ENCODE measurements around the gene UBE2A. TPM values are rescaled to one million over a fixed set of nuclear protein-coding genes. Genes with fewer than 3 reads are reported as not detected.

The UBE2A gene
- total RNA-seq, 2 experiments from 2014 or later = 76.2 to 79.6 TPM

DNA sequence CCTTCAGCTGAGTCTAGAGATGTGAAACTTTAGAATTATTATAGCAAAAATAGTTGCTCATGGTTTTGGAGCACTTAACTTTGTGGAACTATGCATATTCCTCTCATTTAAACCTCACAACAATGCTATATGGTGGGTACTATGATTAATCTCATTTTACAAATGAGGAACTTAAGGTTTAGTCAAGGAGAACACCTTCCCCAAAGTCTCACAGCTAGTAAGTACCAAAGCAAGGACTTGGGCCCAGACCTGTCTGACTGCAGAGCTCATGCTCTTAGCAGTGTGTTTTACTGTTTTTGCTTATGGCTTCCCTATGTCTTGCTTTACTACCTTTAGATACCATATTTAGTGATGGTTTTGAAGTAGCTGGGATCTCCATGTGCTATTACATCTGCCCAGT lies 5.1 kb downstream of the UBE2A start:
- POLR2A ChIA-PET = interaction anchor here (0.8 to 1.7 kb wide), 4 partner anchors 10 to 196 kb away, joined by 3 to 5 read pairs (median 4); partner anchors contain the start of gene NKRF

DNA sequence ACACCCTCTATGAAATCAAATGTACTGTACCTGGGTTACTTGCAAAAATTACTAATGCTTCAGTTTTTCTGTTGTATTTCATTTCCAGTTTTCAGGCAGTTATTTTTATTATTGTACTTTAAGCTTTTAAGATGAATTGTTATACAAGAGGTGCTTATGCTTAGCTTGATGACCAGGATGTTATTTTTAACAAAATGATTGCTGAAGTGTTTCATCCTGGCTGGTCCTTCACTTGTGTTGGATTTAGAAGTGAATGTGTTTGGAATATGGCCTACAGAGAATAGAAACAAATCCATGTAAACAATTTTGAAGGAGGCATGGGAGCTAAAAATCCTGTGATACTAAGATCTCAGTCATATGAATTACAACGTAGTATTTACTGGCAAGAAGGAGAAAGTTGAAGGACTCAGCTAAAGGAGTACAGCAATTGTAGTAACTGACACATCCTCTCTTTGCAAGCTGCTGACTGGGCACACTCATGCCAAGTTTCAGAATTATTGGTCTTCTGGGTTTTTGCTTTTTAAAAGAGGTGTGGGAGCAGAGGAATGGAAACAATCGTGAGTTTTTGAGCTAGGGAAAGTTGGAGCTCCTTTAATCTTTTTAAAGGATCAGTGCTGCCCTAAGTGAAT lies 9.2 kb downstream of the UBE2A start:
- ChIA-PET CTCF (interaction anchor here (1.1 to 1.3 kb wide), 3 partner anchors 10 to 178 kb away, joined by 3 read pairs; no protein-coding TSS in a partner anchor), POLR2A (interaction anchor here (0.5 to 1.6 kb wide), 7 partner anchors 9 to 170 kb away, joined by 3 to 8 read pairs (median 3); partner anchors contain the start of genes NKRF, STEEP1 and UBE2A)
- no peaks in the 10 kb centered on the region for H3K9me3 Mint-ChIP-seq
- peaks cover 14% of the 10 kb centered on the region for H3K4me1 Mint-ChIP-seq
- DNase-seq = no peak
- H3K27ac Mint-ChIP-seq = peak overlapping the region; percentile 4
- peaks cover 4% of the 10 kb centered on the region for H3K36me3 Mint-ChIP-seq (ENCODE audit: low read depth)
- H3K4me3 Mint-ChIP-seq = no peak overlapping the region
- H3K27me3 Mint-ChIP-seq = no peaks in the 10 kb centered on the region

More for the DNA sequence above, 5.1 kb downstream of the UBE2A start:
- Mint-ChIP-seq H3K27ac (no peak overlapping the region), H3K9me3 (no peaks in the 10 kb centered on the region), H3K4me1 (peaks cover 31% of the 10 kb centered on the region), H3K36me3 (ENCODE audit: low read depth) (peaks cover 11% of the 10 kb centered on the region), H3K27me3 (no peaks in the 10 kb centered on the region), H3K4me3 (no peak overlapping the region)
- DNase-seq = no peak
- CTCF ChIA-PET = no interaction called here

DNA sequence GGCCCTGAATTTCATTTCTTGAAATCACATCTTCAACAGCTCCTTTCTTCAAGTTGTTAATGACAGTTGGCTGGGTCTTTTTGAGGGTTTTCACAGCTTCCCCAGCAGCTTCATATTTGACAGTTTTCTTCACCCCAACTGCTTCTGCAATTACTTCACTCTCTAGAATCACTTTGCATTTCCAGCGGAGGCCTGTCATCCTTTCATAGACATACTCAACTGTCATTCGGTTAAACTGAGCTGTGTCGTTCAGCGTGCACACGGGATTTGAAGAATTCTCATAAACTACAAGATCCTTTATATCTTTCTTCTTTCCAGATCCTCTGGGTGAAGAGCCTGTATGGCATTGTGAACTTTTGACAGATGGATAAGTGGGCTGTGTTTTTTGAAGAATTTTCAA lies 15.4 kb downstream of the UBE2A start:
- ChIA-PET POLR2A (interaction anchor here (1.1 to 1.4 kb wide), 2 partner anchors 11 to 15 kb away, joined by 3 to 8 read pairs; no protein-coding TSS in a partner anchor), CTCF (no interaction called here)
- no peak overlapping the region for H3K4me3 Mint-ChIP-seq
- no peaks in the 10 kb centered on the region for H3K27me3 Mint-ChIP-seq
- H3K36me3 Mint-ChIP-seq (ENCODE audit: low read depth) = peaks cover 26% of the 10 kb centered on the region
- no peak overlapping the region for H3K27ac Mint-ChIP-seq
- peaks cover 4% of the 10 kb centered on the region for H3K4me1 Mint-ChIP-seq
- DNase-seq = no peak
- no peaks in the 10 kb centered on the region for H3K9me3 Mint-ChIP-seq

DNA sequence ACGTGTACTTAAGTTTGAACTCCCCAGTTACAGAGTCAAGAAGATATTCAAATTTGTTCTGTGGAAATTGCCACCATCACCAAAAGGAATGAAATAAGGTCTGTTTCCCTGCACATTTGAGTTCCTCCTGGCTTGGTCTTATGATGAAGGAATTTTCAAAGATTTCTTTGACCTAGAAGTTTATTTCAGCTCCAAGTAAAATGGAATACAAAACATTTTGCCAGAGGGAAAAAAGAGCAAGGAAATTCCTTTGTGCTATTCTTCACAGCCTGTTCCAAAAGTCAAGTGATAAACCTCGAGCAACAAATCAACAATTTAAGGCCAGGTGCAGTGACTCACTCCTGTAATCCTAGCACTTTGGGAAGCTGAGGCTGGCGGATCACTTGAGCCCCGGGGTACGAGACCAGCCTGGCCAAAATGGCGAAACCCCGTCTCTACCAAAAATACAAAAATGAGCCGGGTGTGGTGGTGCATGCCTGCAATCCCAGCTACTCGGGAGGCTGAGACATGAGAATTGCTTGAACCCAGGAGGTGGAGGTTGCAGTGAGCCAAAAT lies 28.4 kb downstream of the UBE2A start:
- Mint-ChIP-seq H3K36me3 (ENCODE audit: low read depth) (peaks cover 10% of the 10 kb centered on the region), H3K4me3 (no peak overlapping the region), H3K27ac (no peak overlapping the region), H3K4me1 (peaks cover 41% of the 10 kb centered on the region), H3K9me3 (no peaks in the 10 kb centered on the region), H3K27me3 (no peaks in the 10 kb centered on the region)
- no peak for DNase-seq
- POLR2A ChIA-PET = interaction anchor here (0.9 to 1.5 kb wide), 2 partner anchors 88 to 134 kb away, joined by 3 to 5 read pairs; no protein-coding TSS in a partner anchor
- CTCF ChIA-PET = interaction anchor here (1.4 to 3.6 kb wide), 2 partner anchors 126 to 178 kb away, joined by 3 to 17 read pairs; no protein-coding TSS in a partner anchor

DNA sequence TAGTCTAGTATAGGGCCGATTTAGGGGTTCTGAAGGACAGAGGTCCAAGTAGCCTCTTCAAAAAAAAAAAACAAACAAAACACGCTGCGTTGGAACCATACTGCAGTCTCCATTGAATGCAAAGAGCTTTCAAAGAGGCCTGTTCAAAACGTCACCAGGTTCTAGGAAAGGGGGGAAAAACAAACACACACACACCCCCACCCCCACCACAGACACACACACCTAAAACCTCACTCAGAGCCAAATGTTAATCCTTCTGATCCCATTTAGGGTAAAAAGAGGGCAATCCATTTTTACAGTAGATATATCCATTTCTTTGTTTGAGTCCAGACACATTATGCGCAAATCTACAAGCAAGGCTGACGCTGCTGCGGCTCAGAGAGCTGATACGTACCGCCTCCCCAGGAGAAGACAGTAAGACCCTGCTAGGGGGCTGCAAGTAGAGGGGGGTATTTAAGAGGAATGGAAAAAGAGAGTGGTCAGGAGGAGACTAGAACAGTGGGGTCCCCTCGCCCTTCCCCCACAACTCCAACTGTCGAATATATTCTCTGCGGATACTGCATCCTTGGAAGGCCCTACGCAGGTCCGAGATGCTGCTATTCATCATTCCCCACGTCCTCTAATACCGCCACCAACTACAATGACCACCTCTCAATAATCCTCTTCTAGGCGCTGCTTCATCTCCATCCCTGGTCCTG lies 30.6 kb downstream of the UBE2A start:
- no peak for DNase-seq
- peak overlapping the region; percentile 92 for H3K4me3 Mint-ChIP-seq
- H3K9me3 Mint-ChIP-seq = no peaks in the 10 kb centered on the region
- H3K36me3 Mint-ChIP-seq (ENCODE audit: low read depth) = peaks cover 10% of the 10 kb centered on the region
- ChIA-PET POLR2A (interaction anchor here (1.0 to 3.2 kb wide), 12 partner anchors 9 to 248 kb away, joined by 3 to 22 read pairs (median 8); partner anchors contain the start of genes SEPTIN6, SLC25A5 and UPF3B), CTCF (interaction anchor here (0.7 to 3.6 kb wide), 4 partner anchors 11 to 150 kb away, joined by 3 to 17 read pairs (median 4); no protein-coding TSS in a partner anchor)
- peak overlapping the region; percentile 83 for H3K27ac Mint-ChIP-seq
- H3K4me1 Mint-ChIP-seq = peaks cover 38% of the 10 kb centered on the region
- H3K27me3 Mint-ChIP-seq = peaks cover 9% of the 10 kb centered on the region

DNA sequence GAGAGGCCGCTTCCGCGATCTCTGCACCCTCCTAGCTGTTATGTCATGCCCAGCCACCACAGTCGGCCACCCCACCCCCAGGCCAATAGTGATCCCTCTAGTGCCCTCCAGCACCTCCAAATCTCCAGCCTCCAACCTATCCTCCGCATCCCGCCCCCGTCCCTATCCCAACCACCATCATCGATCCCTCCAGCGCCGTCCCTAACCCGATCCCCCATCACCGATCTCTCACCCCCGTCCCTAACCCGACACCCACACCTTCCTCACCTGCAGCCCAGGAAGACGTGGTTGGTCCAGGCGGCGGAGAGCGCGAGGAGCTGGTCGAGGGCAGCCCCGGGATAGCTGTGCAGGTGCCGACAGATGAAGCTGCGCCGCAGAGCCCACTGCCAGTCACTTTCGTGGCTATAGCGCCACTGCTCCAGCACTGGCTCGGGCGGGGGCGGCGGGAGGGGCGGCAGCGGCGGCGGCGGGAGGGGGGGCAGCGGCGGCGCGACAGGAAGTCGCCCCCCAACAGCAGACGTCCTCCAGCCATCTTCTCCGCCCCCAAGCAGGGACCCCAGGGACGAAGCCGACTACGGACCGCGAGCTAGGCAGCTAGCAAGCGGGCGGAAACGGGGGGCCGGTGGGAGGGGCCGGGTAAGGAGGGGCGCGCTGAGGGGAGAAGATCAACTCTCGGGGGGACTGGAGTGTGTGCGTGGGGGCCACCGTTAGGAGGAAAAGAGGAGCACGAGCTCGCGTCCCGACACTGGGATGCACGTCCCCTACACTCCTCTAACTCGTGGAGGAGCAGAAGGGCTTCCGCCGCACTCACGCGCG lies 31.3 kb downstream of the UBE2A start:
- Mint-ChIP-seq H3K27ac (peak overlapping the region; percentile 90), H3K4me1 (peaks cover 42% of the 10 kb centered on the region), H3K36me3 (ENCODE audit: low read depth) (peaks cover 10% of the 10 kb centered on the region), H3K4me3 (peak overlapping the region; percentile 92), H3K9me3 (no peaks in the 10 kb centered on the region), H3K27me3 (peaks cover 9% of the 10 kb centered on the region)
- CTCF ChIA-PET = interaction anchor here (0.7 to 3.6 kb wide), 6 partner anchors 73 to 149 kb away, joined by 3 to 17 read pairs (median 4); no protein-coding TSS in a partner anchor
- DNase-seq = peak; percentile 45
- POLR2A ChIA-PET = interaction anchor here (0.6 to 3.2 kb wide), 18 partner anchors 16 to 247 kb away, joined by 3 to 22 read pairs (median 5); partner anchors contain the start of genes RPL39, SEPTIN6, SLC25A5 and UPF3B

DNA sequence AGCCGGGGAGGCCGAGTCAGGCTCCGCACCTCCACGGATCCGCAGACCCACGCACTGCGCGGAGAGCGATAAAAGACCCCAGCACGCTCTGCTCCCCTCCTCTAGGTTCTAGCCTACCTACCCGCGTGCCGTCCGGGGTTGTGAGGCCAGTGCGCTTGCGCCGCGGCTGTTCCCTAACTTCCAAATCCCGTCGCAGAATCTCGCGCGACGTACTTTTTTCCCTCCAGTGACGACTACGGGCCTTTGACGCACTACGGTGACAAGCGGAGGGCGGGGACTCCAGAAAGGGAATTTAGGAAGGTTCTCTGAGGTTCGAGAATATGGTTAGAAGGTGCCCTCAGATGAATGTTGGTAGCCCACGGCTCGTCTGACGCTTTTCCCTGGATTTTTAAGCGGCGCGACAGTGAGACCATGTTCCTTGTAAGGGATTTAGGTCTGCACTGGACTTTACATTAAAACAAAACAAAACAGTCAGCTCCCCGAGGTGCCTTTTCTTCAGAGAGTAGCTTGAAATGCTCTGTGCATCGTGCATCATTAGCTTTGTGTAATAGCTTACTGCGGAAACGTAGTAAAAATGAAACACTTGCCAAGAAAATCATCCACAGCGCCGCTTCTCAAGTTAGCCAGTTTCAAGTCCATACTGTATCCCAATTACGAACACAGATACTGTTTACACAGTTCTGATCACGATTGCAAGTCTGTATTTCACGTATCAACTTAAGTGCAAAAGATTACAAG lies 32.1 kb downstream of the UBE2A start, which contains the start of gene NKRF:
NKRF (minus strand) TSS at position 145 of the 738 bp plus-strand sequence.
- H3K36me3 Mint-ChIP-seq (ENCODE audit: low read depth) = peaks cover 7% of the 10 kb centered on the region
- CTCF ChIA-PET = interaction anchor here (0.9 to 3.6 kb wide), 7 partner anchors 9 to 149 kb away, joined by 3 to 17 read pairs (median 4); no protein-coding TSS in a partner anchor

DNA sequence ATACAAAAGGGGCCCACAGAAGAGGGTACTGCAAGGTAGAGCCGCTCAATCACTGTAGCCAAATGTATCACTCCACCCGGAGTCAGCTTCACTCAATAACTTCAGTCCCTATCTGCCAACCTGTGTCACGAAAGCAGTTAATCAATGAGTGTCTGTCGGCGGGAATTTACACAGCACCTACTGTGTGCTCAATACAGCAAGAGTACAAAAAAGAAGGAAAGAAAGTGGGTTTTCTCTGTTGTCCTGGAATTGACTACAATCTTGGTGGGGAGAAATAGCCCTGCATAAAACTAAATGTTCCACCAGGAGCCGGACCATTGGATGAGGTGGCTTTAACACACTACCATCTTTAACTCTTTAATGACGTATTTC lies 32.6 kb downstream of the UBE2A start:
- Mint-ChIP-seq H3K27ac (peak overlapping the region; percentile 90), H3K4me1 (peaks cover 38% of the 10 kb centered on the region), H3K9me3 (no peaks in the 10 kb centered on the region), H3K36me3 (ENCODE audit: low read depth) (peaks cover 3% of the 10 kb centered on the region), H3K27me3 (peaks cover 9% of the 10 kb centered on the region), H3K4me3 (peak overlapping the region; percentile 87)
- CTCF ChIA-PET = interaction anchor here (1.0 to 1.6 kb wide), 5 partner anchors 10 to 138 kb away, joined by 3 to 4 read pairs (median 3); no protein-coding TSS in a partner anchor
- POLR2A ChIA-PET = interaction anchor here (1.5 to 3.2 kb wide), 6 partner anchors 23 to 150 kb away, joined by 5 to 22 read pairs (median 8); partner anchors contain the start of genes SEPTIN6 and SLC25A5
- DNase-seq = no peak

More for the DNA sequence above, 32.1 kb downstream of the UBE2A start, which contains the start of gene NKRF:
- peaks cover 42% of the 10 kb centered on the region for H3K4me1 Mint-ChIP-seq
- no peaks in the 10 kb centered on the region for H3K9me3 Mint-ChIP-seq
- peak within 1 kb of the TSS; percentile 90 for H3K27ac Mint-ChIP-seq
- DNase-seq = peak; percentile 92
- peaks cover 9% of the 10 kb centered on the region for H3K27me3 Mint-ChIP-seq
- peak within 1 kb of the TSS; percentile 92 for H3K4me3 Mint-ChIP-seq
- POLR2A ChIA-PET = interaction anchor here (0.6 to 3.2 kb wide), 17 partner anchors 17 to 246 kb away, joined by 3 to 22 read pairs (median 5); partner anchors contain the start of genes RPL39, SEPTIN6, SLC25A5 and UPF3B

DNA sequence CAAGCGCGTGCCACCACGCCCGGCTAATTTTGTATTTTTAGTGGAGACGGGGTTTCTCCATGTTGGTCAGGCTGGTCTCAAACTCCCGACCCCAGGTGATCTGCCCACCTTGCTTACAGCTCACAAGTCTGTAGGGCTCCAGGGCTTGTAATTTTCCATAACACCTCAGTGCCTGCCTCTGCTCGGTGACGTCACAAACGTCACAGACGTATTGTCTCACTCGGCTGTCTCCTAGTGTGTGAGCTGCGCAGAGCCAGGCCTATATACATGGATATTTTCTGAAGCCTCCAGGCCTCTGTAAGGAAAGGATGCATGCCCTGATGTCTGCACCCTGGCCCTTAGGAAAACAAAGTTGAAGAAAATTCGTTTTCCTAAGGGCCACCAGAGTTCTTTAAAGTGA lies 40.4 kb downstream of the UBE2A start:
- CTCF ChIA-PET = no interaction called here
- Mint-ChIP-seq H3K27ac (no peak overlapping the region), H3K27me3 (no peaks in the 10 kb centered on the region)

DNA sequence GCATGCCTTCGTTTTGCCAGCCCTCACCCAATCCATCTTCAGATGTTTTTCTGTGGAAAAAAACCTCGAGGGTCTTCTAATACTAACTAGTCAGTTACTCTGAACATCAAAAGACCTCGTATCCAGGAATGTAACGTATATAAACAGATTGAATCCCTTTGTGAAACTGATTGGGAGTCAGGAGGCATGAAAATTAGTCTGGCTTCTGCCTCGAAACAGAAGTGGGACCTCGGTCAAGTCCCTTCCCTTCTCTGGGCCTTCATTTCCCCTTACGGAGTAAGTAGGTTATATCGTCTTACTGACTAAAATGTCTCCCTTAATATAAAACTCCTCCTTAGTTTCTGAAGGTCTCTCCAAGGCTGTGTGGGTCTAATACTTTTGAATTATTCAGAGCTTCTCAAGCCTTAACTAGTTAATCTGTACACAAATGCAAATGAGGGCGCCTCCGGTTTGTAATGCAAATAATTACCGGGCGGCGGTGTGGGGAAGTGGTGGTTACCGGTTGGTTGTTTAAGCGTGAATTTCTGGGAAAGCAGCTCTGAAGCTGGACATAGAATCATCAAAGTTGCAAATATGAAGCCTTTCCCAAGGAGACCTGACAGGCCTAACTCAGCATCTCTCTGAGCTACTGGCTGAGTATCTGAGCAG lies 43.3 kb downstream of the UBE2A start:
- Mint-ChIP-seq H3K9me3 (no peaks in the 10 kb centered on the region), H3K4me3 (no peak overlapping the region), H3K27me3 (no peaks in the 10 kb centered on the region), H3K36me3 (ENCODE audit: low read depth) (peaks cover 29% of the 10 kb centered on the region), H3K27ac (no peak overlapping the region), H3K4me1 (no peaks in the 10 kb centered on the region)
- ChIA-PET POLR2A (interaction anchor here (1.0 kb wide), 1 partner anchor 73 kb away, joined by 3 read pairs; no protein-coding TSS in a partner anchor), CTCF (interaction anchor here (0.7 to 2.6 kb wide), 4 partner anchors 81 to 127 kb away, joined by 3 to 13 read pairs (median 4); no protein-coding TSS in a partner anchor)
- DNase-seq = no peak

More for the DNA sequence above, 40.4 kb downstream of the UBE2A start:
- no peak for DNase-seq
- H3K9me3 Mint-ChIP-seq = no peaks in the 10 kb centered on the region
- POLR2A ChIA-PET = no interaction called here
- H3K4me1 Mint-ChIP-seq = peaks cover 4% of the 10 kb centered on the region
- H3K36me3 Mint-ChIP-seq (ENCODE audit: low read depth) = peaks cover 18% of the 10 kb centered on the region
- H3K4me3 Mint-ChIP-seq = no peak overlapping the region

DNA sequence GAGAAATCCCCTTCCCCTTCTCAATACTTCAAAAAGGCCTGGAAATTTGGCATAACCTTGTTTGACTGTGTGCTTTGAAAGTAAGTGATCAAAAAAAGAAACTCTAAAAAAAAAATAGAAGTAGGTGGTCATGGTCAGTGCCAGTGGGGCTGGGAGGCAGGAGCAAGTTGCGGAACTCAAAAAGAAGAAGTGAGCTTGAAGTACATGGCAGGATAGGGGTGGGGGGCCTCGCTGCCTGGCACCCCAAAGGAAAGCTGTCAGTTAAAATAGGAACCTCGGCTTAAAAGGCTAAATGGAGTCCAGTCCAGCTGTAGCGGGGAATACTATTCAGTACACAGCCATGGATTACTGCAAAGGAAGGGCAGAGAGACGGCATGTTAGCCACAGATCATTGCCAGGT lies 44.1 kb downstream of the UBE2A start:
- Mint-ChIP-seq H3K4me1 (no peaks in the 10 kb centered on the region), H3K27me3 (no peaks in the 10 kb centered on the region), H3K9me3 (no peaks in the 10 kb centered on the region), H3K36me3 (ENCODE audit: low read depth) (peaks cover 33% of the 10 kb centered on the region), H3K4me3 (no peak overlapping the region), H3K27ac (no peak overlapping the region)
- ChIA-PET POLR2A (no interaction called here), CTCF (interaction anchor here (1.3 to 2.6 kb wide), 3 partner anchors 8 to 111 kb away, joined by 3 to 13 read pairs (median 5); no protein-coding TSS in a partner anchor)
- DNase-seq = no peak
